ENCODE measurements around the gene RNPS1. TPM values are rescaled to one million over a fixed set of nuclear protein-coding genes. Genes with fewer than 3 reads are reported as not detected.

The RNPS1 gene, protein sequence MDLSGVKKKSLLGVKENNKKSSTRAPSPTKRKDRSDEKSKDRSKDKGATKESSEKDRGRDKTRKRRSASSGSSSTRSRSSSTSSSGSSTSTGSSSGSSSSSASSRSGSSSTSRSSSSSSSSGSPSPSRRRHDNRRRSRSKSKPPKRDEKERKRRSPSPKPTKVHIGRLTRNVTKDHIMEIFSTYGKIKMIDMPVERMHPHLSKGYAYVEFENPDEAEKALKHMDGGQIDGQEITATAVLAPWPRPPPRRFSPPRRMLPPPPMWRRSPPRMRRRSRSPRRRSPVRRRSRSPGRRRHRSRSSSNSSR
- 258 to 289 TPM (median 262 TPM) in 5 replicates for total RNA-seq (2022; extraction: Qiagen RNA extraction)

DNA sequence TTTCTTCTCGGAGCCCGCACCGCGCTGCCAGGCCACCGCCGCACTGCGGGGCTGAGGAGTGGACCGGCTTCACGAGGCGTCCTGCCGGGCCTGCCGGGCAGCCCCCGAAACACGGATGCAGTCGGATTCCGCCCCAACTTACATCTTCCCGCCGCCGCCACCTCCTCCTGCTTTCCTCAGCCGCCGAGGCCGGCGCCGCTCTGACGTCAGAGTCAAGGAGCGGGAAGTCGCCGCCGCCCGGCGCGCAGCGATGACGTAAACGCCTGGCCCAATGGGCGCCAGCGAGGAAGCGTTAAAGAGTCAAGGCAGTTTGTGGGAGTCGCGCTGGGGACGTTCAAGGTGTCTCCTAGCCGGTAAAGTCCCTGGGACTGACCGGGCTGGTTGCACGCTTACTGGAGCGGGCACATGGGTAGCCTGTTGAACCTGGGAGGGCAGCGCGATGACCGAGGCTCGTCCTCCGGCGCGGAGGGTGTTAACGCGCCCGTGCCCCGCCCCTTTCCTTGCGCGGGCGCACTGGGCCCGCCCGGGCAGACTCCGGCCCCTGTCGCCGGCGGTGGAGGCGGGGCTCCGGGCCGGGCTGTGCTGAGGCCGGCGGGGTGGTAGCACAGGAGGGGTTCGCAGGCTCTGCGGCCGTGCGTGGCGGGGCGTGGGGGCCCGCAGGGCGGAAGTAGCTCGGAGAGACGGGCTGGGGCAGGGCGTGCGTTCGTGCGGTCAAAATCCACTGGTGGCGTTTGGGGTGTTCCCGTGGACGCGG lies at the start of gene RNPS1:
TSS of gene RNPS1 (minus strand) at position 214 of the 754 bp plus-strand sequence. CDS start 3,483 bp downstream, outside the sequence.

DNA sequence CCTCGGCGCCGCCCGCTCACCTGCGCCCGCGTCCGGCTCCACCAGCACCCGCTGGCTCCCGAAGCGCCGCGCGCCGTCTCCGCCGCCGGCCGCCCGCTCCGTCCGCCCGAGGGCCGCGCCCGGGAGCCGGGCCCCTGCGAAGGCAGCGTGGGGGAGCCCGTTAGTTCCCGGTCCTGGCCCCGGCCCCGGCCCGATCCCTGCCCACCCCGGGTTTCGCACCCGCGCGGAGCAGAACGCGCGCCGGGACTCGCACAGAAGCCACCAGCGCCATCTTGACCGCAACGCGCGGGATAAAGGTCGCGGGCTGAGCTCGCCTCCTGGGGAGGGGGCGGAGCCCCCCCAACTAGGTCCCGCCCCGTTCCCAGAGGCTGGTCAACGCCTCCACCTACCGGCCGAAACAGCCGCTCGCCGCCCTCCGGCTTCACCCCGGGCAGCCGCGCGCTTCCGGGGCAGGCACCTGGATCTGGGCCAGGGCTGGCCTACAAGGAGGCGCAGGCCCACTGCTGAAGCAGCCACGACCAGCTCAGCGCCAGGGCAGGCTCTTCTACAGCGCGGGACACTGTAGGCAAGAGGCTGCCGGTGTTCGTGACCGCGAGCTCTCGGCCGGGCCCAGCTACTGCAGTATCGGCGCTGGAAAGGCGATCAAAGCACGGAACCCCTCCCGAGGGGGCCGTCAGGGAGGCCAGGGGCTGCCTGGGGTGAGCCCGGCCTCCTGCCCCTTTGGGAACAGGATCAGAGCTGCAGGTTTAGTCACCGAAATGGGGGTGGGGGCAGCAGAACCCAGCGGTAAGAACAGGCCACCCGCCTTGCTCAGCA lies 16.4 kb downstream of the RNPS1 start, which contains the start of gene ECI1:
TSS of gene ECI1 (minus strand) at position 292 of the 816 bp plus-strand sequence. CDS start at position 271, 21 bp downstream.

DNA sequence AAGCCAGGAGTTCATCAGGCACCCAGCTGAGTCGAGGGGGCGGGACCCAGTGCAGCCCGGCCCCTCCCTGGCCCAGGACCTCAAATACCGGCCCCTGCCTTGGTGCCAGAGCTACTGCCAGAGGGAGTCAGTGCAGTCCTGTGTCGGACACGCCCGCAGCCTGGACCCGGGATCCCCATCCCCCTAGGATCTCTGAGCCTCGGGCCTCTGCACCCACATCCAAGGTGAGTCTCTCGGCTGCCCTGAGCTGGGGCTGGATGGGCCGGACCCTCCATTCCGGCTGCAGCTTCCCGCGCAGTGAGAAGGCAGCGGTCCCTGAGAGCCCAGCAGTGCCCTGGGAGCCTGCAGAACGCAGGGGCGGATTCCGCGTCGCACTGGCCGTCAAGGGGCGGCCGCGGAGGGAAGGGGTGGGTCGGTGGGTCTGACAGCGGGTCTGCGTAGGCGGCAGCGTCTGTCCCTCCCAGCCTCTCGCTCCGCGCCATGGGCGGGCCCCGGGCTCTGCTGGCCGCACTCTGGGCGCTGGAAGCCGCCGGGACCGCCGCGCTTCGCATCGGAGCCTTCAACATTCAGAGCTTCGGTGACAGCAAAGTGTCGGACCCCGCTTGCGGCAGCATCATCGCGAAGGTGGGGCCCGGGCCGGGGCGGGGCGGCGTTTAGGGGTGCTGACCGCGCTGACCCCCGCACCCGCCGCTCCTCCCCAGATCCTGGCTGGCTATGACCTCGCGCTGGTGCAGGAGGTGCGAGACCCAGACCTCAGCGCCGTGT lies 31.4 kb downstream of the RNPS1 start, which contains the start of gene DNASE1L2:
TSS of gene DNASE1L2 (plus strand) at position 108 of the 765 bp plus-strand sequence. CDS start at position 481, 373 bp downstream.

DNA sequence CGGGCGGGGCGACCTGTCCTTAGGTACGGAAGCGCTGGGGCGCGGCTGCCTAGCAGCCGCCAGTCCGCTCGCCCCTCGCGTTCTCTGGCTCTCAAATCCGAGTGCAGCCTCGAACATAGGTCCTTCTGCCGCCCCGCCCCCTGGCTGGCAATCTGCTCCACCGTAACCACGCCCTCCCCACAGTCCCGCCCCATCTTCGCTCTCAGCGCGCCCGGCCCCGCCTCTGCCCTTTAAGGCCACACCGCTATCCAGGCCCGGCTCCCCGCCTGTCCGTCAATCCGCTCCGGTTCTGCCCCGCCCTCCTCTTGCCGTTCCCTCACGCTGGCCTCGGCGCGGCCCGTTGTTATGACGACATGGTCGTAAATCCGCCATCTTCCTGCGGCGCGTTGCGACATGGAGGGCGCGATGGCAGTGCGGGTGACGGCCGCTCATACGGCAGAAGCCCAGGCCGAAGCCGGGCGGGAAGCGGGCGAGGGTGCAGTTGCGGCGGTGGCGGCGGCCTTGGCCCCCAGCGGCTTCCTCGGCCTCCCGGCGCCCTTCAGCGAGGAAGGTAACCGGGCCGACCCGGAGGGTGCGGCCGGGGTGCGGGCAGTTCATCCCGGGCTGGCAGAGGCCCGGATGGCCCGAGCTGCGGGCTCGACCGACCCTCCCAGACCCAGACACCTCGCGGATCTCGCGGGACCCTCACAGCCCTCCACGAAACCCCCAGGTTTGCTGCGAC lies 44.5 kb downstream of the RNPS1 start, which contains the start of gene E4F1:
TSS of gene E4F1 (plus strand) at position 371 of the 721 bp plus-strand sequence. CDS start at position 394, 23 bp downstream.

DNA sequence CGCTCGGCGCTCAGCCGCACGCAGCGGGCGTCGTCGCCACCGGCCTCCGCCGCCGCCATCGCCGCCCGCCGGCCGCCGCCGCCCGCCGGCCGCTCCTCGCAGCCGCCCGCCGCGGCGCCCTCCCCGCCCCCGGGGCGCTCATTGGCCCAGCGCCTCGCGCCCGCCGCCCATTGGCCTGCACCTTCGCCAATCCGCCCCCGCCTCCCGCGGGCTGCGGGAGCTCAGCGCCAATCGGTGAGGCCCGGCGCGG lies 53.3 kb downstream of the RNPS1 start, which contains the start of gene PGP:
TSS of gene PGP (minus strand) at position 122 of the 250 bp plus-strand sequence. CDS start at position 59, 63 bp downstream.

DNA sequence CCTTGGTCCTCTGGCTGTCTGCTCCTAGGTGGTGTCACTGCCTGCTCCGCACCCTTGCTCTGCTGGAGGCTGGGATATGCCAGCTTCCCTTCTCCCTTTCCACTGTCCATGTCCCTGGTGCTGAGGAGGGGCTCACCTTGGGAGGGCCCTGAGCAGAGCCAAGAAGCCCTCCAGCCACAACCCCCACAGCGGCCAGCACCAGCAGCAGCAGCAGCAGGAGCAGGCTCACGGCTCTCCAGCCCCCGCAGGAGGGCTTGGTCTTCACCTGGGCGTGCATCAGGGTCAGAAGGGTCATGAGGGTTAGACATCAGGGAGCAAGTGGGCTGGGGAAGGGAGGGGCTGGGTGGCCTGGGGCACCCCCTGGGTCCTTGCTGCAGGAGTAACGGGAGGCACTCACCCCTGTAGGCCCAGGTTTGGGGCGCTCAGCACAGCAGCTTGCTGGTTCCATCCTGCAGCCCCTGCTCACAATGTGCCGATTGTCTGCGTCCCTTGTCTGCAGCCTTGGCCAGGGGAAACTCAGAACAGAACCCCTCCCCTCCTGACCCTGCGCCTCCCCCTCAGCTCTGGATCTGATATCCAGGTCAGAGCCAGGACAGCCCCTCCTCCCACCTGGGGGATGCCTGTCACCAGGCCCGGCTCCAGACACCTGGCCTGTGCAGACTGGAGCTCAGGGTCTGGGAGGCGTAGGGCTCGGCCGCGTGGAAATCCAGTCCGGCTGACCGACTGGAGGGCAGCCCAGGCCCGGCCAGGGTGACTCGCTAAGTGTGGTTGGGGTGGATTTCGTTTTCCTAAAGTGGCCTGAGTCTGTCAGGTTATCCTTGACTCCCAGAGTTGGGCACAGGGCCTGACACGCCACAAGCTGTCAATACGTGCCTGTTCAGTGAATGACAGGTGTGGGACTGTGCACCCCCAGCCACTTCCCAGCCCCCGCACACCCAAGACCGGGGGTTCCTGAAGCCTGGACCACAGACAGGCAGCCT lies 57.2 kb downstream of the RNPS1 start, which contains the start of gene BRICD5:
TSS of gene BRICD5 (minus strand) at position 478 of the 980 bp plus-strand sequence. CDS start at position 448, 30 bp downstream.

DNA sequence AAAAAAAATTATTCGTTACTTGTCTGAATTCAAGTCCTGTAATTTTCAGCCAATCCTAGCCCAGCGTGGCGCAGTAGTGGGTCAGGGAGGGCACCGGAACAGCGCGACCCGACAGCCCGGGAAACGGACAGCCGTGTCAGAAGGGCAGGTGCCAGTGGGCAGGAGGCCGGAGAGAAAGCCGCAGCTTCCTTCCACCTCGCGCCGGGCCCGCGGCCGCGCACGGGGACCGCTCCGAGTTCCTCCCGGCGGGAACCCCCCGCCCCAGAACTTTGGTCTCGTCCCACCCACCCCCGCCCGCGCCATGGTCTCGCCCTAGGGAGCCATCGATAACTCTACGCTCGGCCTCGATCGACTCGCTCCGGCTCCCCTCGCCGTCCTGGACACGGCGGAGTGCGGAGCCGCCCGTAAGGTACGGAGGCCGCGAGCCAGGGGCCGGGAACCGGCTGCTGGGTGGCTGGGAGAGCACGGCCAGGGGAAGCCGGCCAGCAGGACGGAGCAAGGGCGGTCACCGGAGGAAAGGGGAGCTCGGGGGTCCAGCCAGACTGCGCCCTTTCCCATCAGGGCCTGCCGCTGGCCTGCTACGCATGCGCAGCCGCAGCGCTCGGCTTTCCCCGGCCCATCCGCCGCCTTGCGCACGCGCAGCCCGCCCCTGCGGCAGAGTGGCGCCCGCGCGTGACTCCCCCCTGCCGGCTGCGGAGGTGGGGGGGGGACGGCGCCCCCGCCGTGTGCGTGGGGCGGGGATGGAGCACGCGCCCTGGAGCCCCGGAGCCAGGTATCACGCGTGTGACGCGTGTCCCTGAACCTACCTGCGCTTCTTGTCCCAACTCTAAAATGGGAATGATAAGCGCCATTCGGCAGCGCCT lies 62.6 kb downstream of the RNPS1 start, which contains the start of gene MLST8:
TSS of gene MLST8 (plus strand) at position 351 of the 863 bp plus-strand sequence. CDS start 632 bp downstream, outside the sequence.

Other genes with a start within 250 kb of the RNPS1 start
- 0.79 to 1.2 TPM (median 1.0 TPM) in 5 replicates for gene NPW, start 248.3 kb downstream of the RNPS1 start, total RNA-seq (2022; extraction: Qiagen RNA extraction)
- 45.5 to 66.1 TPM (median 65.3 TPM) in 5 replicates for gene NHERF2, start 241.2 kb downstream of the RNPS1 start, total RNA-seq (2022; extraction: Qiagen RNA extraction)
- gene NTHL1, start 220.3 kb downstream of the RNPS1 start, total RNA-seq (2022; extraction: Qiagen RNA extraction) = 36.7 to 40.8 TPM (median 39.4 TPM) in 5 replicates
- gene TSC2, start 220.1 kb downstream of the RNPS1 start, total RNA-seq (2022; extraction: Qiagen RNA extraction) = 18.8 to 50.4 TPM (median 40.2 TPM) in 5 replicates
- 24.4 to 50.2 TPM (median 45.8 TPM) in 5 replicates for gene PKD1, start 132.2 kb downstream of the RNPS1 start, total RNA-seq (2022; extraction: Qiagen RNA extraction)
- gene RAB26, start 119.5 kb downstream of the RNPS1 start, total RNA-seq (2022; extraction: Qiagen RNA extraction) = 1.5 to 4.0 TPM (median 3.2 TPM) in 5 replicates
- gene TRAF7, start 112.3 kb downstream of the RNPS1 start, total RNA-seq (2022; extraction: Qiagen RNA extraction) = 34.4 to 68.4 TPM (median 62.9 TPM) in 5 replicates
- 0.21 to 0.58 TPM (median 0.39 TPM) in 5 replicates for gene CASKIN1, start 71.5 kb downstream of the RNPS1 start, total RNA-seq (2022; extraction: Qiagen RNA extraction)
- gene MLST8, start 62.7 kb downstream of the RNPS1 start, total RNA-seq (2022; extraction: Qiagen RNA extraction) = 35.5 to 57.2 TPM (median 52.5 TPM) in 5 replicates
- 3.0 to 4.5 TPM (median 3.8 TPM) in 5 replicates for gene BRICD5, start 57.3 kb downstream of the RNPS1 start, total RNA-seq (2022; extraction: Qiagen RNA extraction)
- gene PGP, start 53.3 kb downstream of the RNPS1 start, total RNA-seq (2022; extraction: Qiagen RNA extraction) = 16.1 to 28.0 TPM (median 27.5 TPM) in 5 replicates
- 14.1 to 26.2 TPM (median 24.4 TPM) in 5 replicates for gene E4F1, start 44.5 kb downstream of the RNPS1 start, total RNA-seq (2022; extraction: Qiagen RNA extraction)
- 0.54 to 1.3 TPM (median 1.1 TPM) in 5 replicates for gene DNASE1L2, start 31.7 kb downstream of the RNPS1 start, total RNA-seq (2022; extraction: Qiagen RNA extraction)
- gene ECI1, start 16.5 kb downstream of the RNPS1 start, total RNA-seq (2022; extraction: Qiagen RNA extraction) = 47.2 to 75.5 TPM (median 70.7 TPM) in 5 replicates
- 15.9 to 23.7 TPM (median 20.9 TPM) in 5 replicates for gene ABCA3, start 72.6 kb upstream of the RNPS1 start, total RNA-seq (2022; extraction: Qiagen RNA extraction)
- gene CCNF, start 161.3 kb upstream of the RNPS1 start, total RNA-seq (2022; extraction: Qiagen RNA extraction) = 16.9 to 25.5 TPM (median 24.8 TPM) in 5 replicates
- gene TEDC2, start 192.0 kb upstream of the RNPS1 start, total RNA-seq (2022; extraction: Qiagen RNA extraction) = 13.0 to 19.3 TPM (median 17.4 TPM) in 5 replicates
- 0.06 TPM in 1 of 5 replicates, not detected in the others for gene NTN3, start 203.2 kb upstream of the RNPS1 start, total RNA-seq (2022; extraction: Qiagen RNA extraction)
- gene TBC1D24, start 207.0 kb upstream of the RNPS1 start, total RNA-seq (2022; extraction: Qiagen RNA extraction) = 4.4 to 9.1 TPM (median 8.2 TPM) in 5 replicates
- gene ATP6V0C, start 245.8 kb upstream of the RNPS1 start, total RNA-seq (2022; extraction: Qiagen RNA extraction) = 131 to 329 TPM (median 265 TPM) in 5 replicates

All from A549 treated with dexamethasone at 1 μM for 4 hours (cell line).